Suprapubic skin (tissue), 4 donors: Measurements from ENCODE around the gene CD8A. TPM values are rescaled to one million over a fixed set of nuclear protein-coding genes. Genes with fewer than 3 reads are reported as not detected.

Experiments used
- DNase-seq, 2 donors: peaks; one replicate each; pipeline ENCODE4 v3.0.0-alpha.2; 2019; ENCODE audit warnings: low spot score in 2 of 2
- H3K27ac ChIP-seq: fragments of 200-600 bp; sonication (generic); one replicate; pipeline ENCODE4 v1.5.1; 2019
- H3K27me3 ChIP-seq: fragments of 200-600 bp; sonication (generic); one replicate; pipeline ENCODE4 v1.5.1; 2019
- H3K36me3 ChIP-seq: fragments of 200-600 bp; sonication (generic); one replicate; pipeline ENCODE4 v1.5.1; 2019
- H3K4me1 ChIP-seq: fragments of 200-600 bp; sonication (generic); one replicate; pipeline ENCODE4 v1.5.1; 2019
- H3K4me3 ChIP-seq: fragments of 200-600 bp; sonication (generic); one replicate; pipeline ENCODE4 v1.5.1; 2019; ENCODE audit warnings: mild to moderate bottlenecking
- H3K9me3 ChIP-seq: fragments of 200-600 bp; sonication (generic); one replicate; pipeline ENCODE4 v1.5.1; 2019
- EP300 ChIP-seq: sonication (generic); formaldehyde crosslinking; IDR thresholded peaks from one replicate; pipeline ENCODE4 v1.6.1; 2017; ENCODE audit warnings: antibody characterized with exemption
- POLR2A ChIP-seq, 2 donors: fragments of 450-650 bp; IDR thresholded peaks; one replicate each; pipeline ENCODE4 v1.6.1; 2017; ENCODE audit warnings: antibody characterized with exemption in 2 of 2, mild to moderate bottlenecking in 2 of 2, moderate library complexity in 2 of 2
- POLR2AphosphoS5 ChIP-seq, 3 donors: sonication (generic); formaldehyde crosslinking; IDR thresholded peaks; one replicate each; pipeline ENCODE4 v1.6.1; 2017; ENCODE audit warnings: antibody characterized with exemption in 3 of 3
- WGBS: methylation state at CpG from one replicate; pipeline ENCODE4 v1.1.5; 2018; 5-methylcytosine and 5-hydroxymethylcytosine counted together
- total RNA-seq, 4 donors: library from RNA; depleted of rRNA; stranded (reverse); fragments of >200 nt; gene quantifications; one replicate each; pipeline ENCODE4 v1.1.0, GENCODE V29; 2016
- TF ChIP-seq, protein P1 (sequence below), 2 donors: fragments of 200-600 bp in 1 of 2; fragments of 450-650 bp in 1 of 2; sonication (generic) in 1 of 2; IDR thresholded peaks; one replicate each; pipeline ENCODE4 v1.5.1; 2016 to 2019; ENCODE audit warnings: antibody characterized with exemption in 2 of 2, mild to moderate bottlenecking in 1 of 2, moderate library complexity in 1 of 2

The CD8A gene
- total RNA-seq, 4 donors from 2014 or later = 0.15 to 1.5 (median 1.2) TPM; not detected in 1

DNA sequence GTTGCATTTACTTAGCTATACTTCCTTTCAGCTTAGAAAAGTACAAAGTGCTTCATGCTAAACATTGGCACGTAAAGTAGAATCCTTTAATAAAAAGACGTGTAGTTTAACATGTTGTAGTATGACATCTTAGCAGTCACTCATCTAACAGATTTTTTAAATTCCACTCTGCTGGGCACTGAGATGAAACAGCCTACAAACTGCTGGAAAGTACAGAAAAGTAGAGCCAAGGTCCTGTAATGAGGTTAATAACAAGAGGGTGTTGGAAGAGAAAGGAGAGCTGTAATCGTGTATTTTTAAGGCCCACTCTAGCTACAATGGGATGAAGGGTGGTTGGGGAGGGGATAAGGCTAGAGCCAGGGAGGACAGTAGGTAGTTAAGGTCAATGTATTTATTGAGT is 10.7 kb downstream of the CD8A start:
- no peaks in the 10 kb centered on the region for H3K9me3 ChIP-seq
- no peak overlapping the region for H3K27ac ChIP-seq
- TF ChIP-seq POLR2AphosphoS5 (IDR thresholded peaks at IDR 0.05) = no peak
- no peak for TF ChIP-seq EP300
- TF ChIP-seq POLR2A (IDR thresholded peaks at IDR 0.05) = no peak
- TF ChIP-seq, protein P1, sequence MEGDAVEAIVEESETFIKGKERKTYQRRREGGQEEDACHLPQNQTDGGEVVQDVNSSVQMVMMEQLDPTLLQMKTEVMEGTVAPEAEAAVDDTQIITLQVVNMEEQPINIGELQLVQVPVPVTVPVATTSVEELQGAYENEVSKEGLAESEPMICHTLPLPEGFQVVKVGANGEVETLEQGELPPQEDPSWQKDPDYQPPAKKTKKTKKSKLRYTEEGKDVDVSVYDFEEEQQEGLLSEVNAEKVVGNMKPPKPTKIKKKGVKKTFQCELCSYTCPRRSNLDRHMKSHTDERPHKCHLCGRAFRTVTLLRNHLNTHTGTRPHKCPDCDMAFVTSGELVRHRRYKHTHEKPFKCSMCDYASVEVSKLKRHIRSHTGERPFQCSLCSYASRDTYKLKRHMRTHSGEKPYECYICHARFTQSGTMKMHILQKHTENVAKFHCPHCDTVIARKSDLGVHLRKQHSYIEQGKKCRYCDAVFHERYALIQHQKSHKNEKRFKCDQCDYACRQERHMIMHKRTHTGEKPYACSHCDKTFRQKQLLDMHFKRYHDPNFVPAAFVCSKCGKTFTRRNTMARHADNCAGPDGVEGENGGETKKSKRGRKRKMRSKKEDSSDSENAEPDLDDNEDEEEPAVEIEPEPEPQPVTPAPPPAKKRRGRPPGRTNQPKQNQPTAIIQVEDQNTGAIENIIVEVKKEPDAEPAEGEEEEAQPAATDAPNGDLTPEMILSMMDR (IDR thresholded peaks at IDR 0.05) = no peak
- no peak overlapping the region for H3K4me3 ChIP-seq
- no peak for DNase-seq
- H3K27me3 ChIP-seq = no peaks in the 10 kb centered on the region
- 65% methylated on average over 3 of the region's 3 CpGs for WGBS
- peaks cover 14% of the 10 kb centered on the region for H3K36me3 ChIP-seq
- H3K4me1 ChIP-seq = no peaks in the 10 kb centered on the region

DNA sequence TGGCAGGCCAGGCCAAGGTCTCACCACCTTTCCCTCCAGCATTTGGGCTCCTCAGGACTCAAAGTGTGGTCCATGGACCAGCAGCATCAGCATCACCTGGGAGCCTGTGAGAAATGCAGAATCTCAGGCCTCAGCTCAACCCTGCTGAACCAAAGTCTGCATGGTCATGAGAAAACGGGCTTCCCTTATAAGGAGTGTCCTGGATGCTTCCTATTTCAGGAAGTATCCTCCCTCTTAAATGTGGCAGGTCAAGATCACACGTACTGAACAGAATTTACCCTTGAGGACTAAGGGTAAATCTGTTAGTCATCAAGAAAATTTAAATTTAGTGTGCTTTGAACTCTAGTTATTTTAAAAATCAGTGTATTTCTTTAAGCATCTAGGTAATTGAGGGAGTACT is 11.8 kb downstream of the CD8A start:
- no peaks in the 10 kb centered on the region for H3K27me3 ChIP-seq
- no peaks in the 10 kb centered on the region for H3K4me1 ChIP-seq
- WGBS = 51% methylated on average over 2 of the region's 2 CpGs
- no peaks in the 10 kb centered on the region for H3K9me3 ChIP-seq
- no peak overlapping the region for H3K27ac ChIP-seq
- no peak for TF ChIP-seq EP300
- TF ChIP-seq POLR2AphosphoS5 (IDR thresholded peaks at IDR 0.05) = no peak
- TF ChIP-seq POLR2A (IDR thresholded peaks at IDR 0.05) = no peak
- TF ChIP-seq, protein P1 (IDR thresholded peaks at IDR 0.05) = no peak
- H3K36me3 ChIP-seq = peaks cover 24% of the 10 kb centered on the region
- H3K4me3 ChIP-seq = no peak overlapping the region
- DNase-seq = no peak

DNA sequence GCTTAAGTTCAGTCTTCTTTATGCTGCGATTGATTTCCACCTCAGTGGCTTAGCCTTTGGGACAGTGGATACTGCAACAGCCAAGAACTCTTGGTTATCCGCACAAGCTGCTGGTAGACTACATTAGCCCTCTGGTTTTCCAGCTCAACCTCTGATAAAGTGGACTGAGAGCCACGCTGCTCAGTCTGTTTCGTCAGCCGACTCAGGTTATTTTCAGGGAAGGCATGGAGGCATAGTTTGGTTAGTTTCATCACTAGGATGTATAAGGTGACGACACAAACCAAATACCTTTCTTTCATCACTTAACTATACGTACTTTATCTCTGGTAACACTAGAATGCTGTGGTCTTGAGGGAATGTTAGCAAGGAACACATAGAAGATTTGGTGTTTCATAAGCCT is 14.2 kb downstream of the CD8A start:
- no peak overlapping the region for H3K4me3 ChIP-seq
- H3K4me1 ChIP-seq = no peaks in the 10 kb centered on the region
- DNase-seq = no peak
- H3K27me3 ChIP-seq = no peaks in the 10 kb centered on the region
- H3K36me3 ChIP-seq = peaks cover 42% of the 10 kb centered on the region
- no peaks in the 10 kb centered on the region for H3K9me3 ChIP-seq
- WGBS = 96% methylated on average over 7 of the region's 7 CpGs
- H3K27ac ChIP-seq = no peak overlapping the region
- TF ChIP-seq, protein P1 (IDR thresholded peaks at IDR 0.05) = no peak
- TF ChIP-seq POLR2A (IDR thresholded peaks at IDR 0.05) = no peak
- TF ChIP-seq EP300 = no peak
- no peak for TF ChIP-seq POLR2AphosphoS5 (IDR thresholded peaks at IDR 0.05)

DNA sequence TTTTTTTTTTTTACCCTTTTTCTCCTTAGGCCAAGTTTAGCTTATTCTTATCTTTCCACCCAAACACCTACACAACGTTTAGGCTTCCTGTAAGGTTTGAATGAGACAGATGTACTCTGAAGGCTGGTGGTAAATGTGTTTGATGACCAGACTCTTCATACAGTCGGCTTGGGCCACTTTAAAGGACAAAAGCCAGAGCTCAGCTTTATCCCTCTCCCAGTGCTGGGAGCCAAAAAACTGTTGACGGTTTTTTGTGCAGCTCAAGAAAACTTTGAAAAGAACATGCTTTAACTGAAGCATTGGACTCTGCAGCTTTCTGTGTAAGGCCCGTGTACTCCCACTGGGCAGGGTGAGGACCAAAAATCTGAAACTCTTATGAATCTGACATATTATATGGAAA is 15.4 kb downstream of the CD8A start:
- WGBS = 54% methylated on average over 4 of the region's 4 CpGs
- H3K4me1 ChIP-seq = no peaks in the 10 kb centered on the region
- no peaks in the 10 kb centered on the region for H3K9me3 ChIP-seq
- no peak overlapping the region for H3K27ac ChIP-seq
- TF ChIP-seq POLR2AphosphoS5 (IDR thresholded peaks at IDR 0.05) = no peak
- TF ChIP-seq POLR2A (IDR thresholded peaks at IDR 0.05) = no peak
- TF ChIP-seq, protein P1 (IDR thresholded peaks at IDR 0.05) = no peak
- TF ChIP-seq EP300 = no peak
- H3K4me3 ChIP-seq = no peak overlapping the region
- H3K27me3 ChIP-seq = no peaks in the 10 kb centered on the region
- DNase-seq = no peak
- peaks cover 51% of the 10 kb centered on the region for H3K36me3 ChIP-seq

DNA sequence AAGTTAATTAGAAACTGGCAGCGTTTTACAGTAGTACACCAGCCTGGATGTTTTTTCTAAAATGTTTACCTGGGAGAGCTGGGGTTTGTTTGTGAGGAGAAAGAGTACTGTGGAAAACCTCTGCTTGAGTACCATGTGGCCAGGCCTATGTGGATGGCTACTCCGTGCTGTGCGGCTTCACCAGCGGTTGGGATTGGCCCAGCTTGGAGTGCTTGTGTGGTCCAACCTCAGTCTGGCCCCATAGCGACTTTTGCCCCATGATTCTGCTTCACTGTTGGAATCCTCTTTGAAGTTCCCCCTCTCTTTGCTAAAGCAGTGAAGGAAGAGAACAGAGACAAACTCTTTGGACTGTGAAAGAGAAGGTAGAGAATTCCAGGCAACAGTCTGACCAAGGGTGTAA is 15.9 kb downstream of the CD8A start:
- Histone ChIP-seq H3K9me3 (no peaks in the 10 kb centered on the region), H3K36me3 (peaks cover 55% of the 10 kb centered on the region), H3K27me3 (no peaks in the 10 kb centered on the region), H3K4me1 (no peaks in the 10 kb centered on the region), H3K4me3 (no peak overlapping the region), H3K27ac (no peak overlapping the region)
- TF ChIP-seq, protein P1 (IDR thresholded peaks at IDR 0.05) = no peak
- TF ChIP-seq POLR2AphosphoS5 (IDR thresholded peaks at IDR 0.05) (no peak), POLR2A (IDR thresholded peaks at IDR 0.05) (no peak), EP300 (no peak)
- WGBS = 73% methylated on average over 5 of the region's 5 CpGs
- no peak for DNase-seq
